ENCODE measurements around the gene ZHX3. TPM values are rescaled to one million over a fixed set of nuclear protein-coding genes. Genes with fewer than 3 reads are reported as not detected.

The ZHX3 gene
- total and polyA plus RNA-seq, 2 of the 4 experiments (the other 2 are of a cell fraction): 25.0 to 28.0 TPM

GRCh38 chr20:41148942-41149341 lies 168.6 kb downstream of the ZHX3 start:
- no peak overlapping the region for H4K91ac ChIP-seq (ENCODE audit: insufficient read depth, low read depth, low read length)
- no peak overlapping the region for H3K4ac ChIP-seq (ENCODE audit: low read depth, low read length)
- no peak overlapping the region for H2AK9ac ChIP-seq (replicated peaks; ENCODE audit: low read depth, low read length, poor library complexity)
- dilution Hi-C loops (cut with HindIII; ENCODE audit: low sequenced_read_pairs, unreplicated experiment): no loop called here
- BruUV-seq (replicated peaks): no TSS peak
- no peak overlapping the region for H2BK120ac ChIP-seq (ENCODE audit: low read depth, low read length)
- H3K18ac ChIP-seq (ENCODE audit: low read depth, low read length): no peak overlapping the region
- TF ChIP-seq RCOR1 (IDR thresholded peaks at IDR 0.05; ENCODE audit: insufficient replicate concordance, low read length) (no peak), RFX5 (IDR thresholded peaks at IDR 0.05; ENCODE audit: low read depth, low read length) (no peak), MAZ (IDR thresholded peaks at IDR 0.05; ENCODE audit: borderline replicate concordance, low read depth, low read length) (no peak), MXI1 (IDR thresholded peaks at IDR 0.05; ENCODE audit: borderline replicate concordance, low read depth, low read length) (no peak), MAFK (IDR thresholded peaks at IDR 0.05; ENCODE audit: low read depth, low read length) (no peak), CHD1 (IDR thresholded peaks at IDR 0.05; ENCODE audit: low read depth, low read length) (no peak), POLR2A (IDR thresholded peaks at IDR 0.05; ENCODE audit: low read depth, low read length) (no peak), CEBPB (IDR thresholded peaks at IDR 0.05; ENCODE audit: low read depth, low read length) (no peak), RAD21 (IDR thresholded peaks at IDR 0.05; ENCODE audit: low read length) (no peak), BHLHE40 (IDR thresholded peaks at IDR 0.05; ENCODE audit: low read depth, low read length) (no peak), ELK1 (IDR thresholded peaks at IDR 0.05; ENCODE audit: borderline replicate concordance, low read depth, low read length) (no peak), NFE2L2 (IDR thresholded peaks at IDR 0.05; ENCODE audit: low read depth, low read length) (no peak), USF2 (IDR thresholded peaks at IDR 0.05; ENCODE audit: low read depth, low read length) (no peak), CTCF (conservative IDR thresholded peaks at IDR 0.05; ENCODE audit: low read depth, low read length) (no peak), SMC3 (IDR thresholded peaks at IDR 0.05; ENCODE audit: low read depth, low read length) (no peak), FOS (IDR thresholded peaks at IDR 0.05; ENCODE audit: low read depth, low read length) (no peak)
- no peak overlapping the region for H3K4me2 ChIP-seq (ENCODE audit: low read depth, low read length)
- no peak overlapping the region for H3K14ac ChIP-seq (replicated peaks; ENCODE audit: low read depth, low read length)
- ATAC-seq (ENCODE audit: low read depth) (no peak), DNase-seq (no peak)
- H2AK5ac ChIP-seq (ENCODE audit: low read depth, low read length): no peak overlapping the region
- H4K8ac ChIP-seq (ENCODE audit: low read depth in 2 of 2, low read length in 2 of 2): no peak overlapping the region
- H3K36me3 ChIP-seq (ENCODE audit: control insufficient read depth, insufficient read depth, low read length): peaks cover 6% of the 10 kb centered on the region; the same call in 1 of the 2 replicates
- H2AFZ ChIP-seq (replicated peaks; ENCODE audit: low read length, poor library complexity): no peak overlapping the region
- peaks cover 6% of the 10 kb centered on the region for H3K4me1 ChIP-seq (ENCODE audit: control insufficient read depth, insufficient read depth, low read length)
- H2BK15ac ChIP-seq (ENCODE audit: low read depth, low read length): no peak overlapping the region
- POLR2A ChIA-PET (ENCODE audit: unreplicated experiment): no interaction called here
- intact Hi-C loops (cut with micrococcal nuclease): no loop called here
- H2BK5ac ChIP-seq (ENCODE audit: low read depth, low read length, poor library complexity, severe bottlenecking): no peak overlapping the region
- no peak overlapping the region for H3K9ac ChIP-seq (ENCODE audit: low read depth, low read length)
- no peak overlapping the region for H4K5ac ChIP-seq (ENCODE audit: low read depth, low read length)
- H3K27ac ChIP-seq (ENCODE audit: insufficient read depth, low read length): no peak overlapping the region
- H3K27me3 ChIP-seq (ENCODE audit: control insufficient read depth, insufficient read depth, low read length): no peaks in the 10 kb centered on the region
- CTCF ChIA-PET: interaction anchor here (1.1 kb wide), 1 partner anchor 10 kb away, joined by 4 read pairs; no protein-coding TSS in a partner anchor
- whole genome bisulfite sequencing, 2 experiments (ENCODE audit: extremely low coverage in 2 of 2, insufficient read length in 1 of 2): no CpG with 5 or more reads among the region's 5 CpGs
- peaks cover 57 to 99% of the 10 kb centered on the region in 2 experiments for H3K79me1 ChIP-seq (ENCODE audit: low read depth in 1 of 2, low read length in 2 of 2)
- H4K20me1 ChIP-seq (ENCODE audit: insufficient read depth, low read length): peaks cover 100% of the 10 kb centered on the region
- no peak overlapping the region for H2BK20ac ChIP-seq (ENCODE audit: low read depth, low read length)
- H3K4me3 ChIP-seq (ENCODE audit: insufficient read depth, low read depth, low read length): no peak overlapping the region
- H3K9me1 ChIP-seq (ENCODE audit: insufficient read depth, low read length): peaks cover 64% of the 10 kb centered on the region
- no peaks in the 10 kb centered on the region for H3K9me3 ChIP-seq (ENCODE audit: control insufficient read depth, insufficient read depth, low read length)
- in situ Hi-C loops (cut with MboI; ENCODE audit: low sequenced_read_pairs): no loop called here
- no peak overlapping the region for H3K56ac ChIP-seq (ENCODE audit: extremely low read depth, insufficient read depth, low read length)
- H3K23ac ChIP-seq (ENCODE audit: low read depth, low read length): no peak overlapping the region
